ENCODE data around the gene ANKRD35. TPM values are rescaled to one million over a fixed set of nuclear protein-coding genes. Genes with fewer than 3 reads are reported as not detected.
A peak's percentile ranks its signal among the peaks of the same experiment; 100 is the strongest.

ANKRD35 gene
- polyA plus RNA-seq, 3 donors = 0.40 to 1.5 (median 1.3) TPM

- peaks cover 0 to 1% (median 0%) of the 10 kb centered on the region in 7 donors for H3K9me3 Mint-ChIP-seq
- peak overlapping the region; percentile 87 to 95 (median 93) for H3K27ac Mint-ChIP-seq
- Histone ChIP-seq H3K36me3 (replicated peaks in 1 of 2; ENCODE audit: control insufficient read depth in 1 of 2, insufficient read depth in 2 of 2, low read length in 2 of 2) (peaks cover 12 to 26% of the 10 kb centered on the region in 2 donors), H3K79me2 (ENCODE audit: insufficient read depth, low read length) (peaks cover 7% of the 10 kb centered on the region), H3K9ac (ENCODE audit: insufficient read depth, low read length, poor library complexity, severe bottlenecking) (peak overlapping the region; percentile 77), H3K4me2 (replicated peaks; ENCODE audit: extremely low read depth, low read length, poor library complexity, severe bottlenecking) (peak overlapping the region; percentile 97), H3K4me1 (ENCODE audit: control insufficient read depth in 1 of 2, insufficient read depth in 2 of 2, low read length in 2 of 2) (peaks cover 13 to 18% of the 10 kb centered on the region in 2 donors), H2AFZ (ENCODE audit: insufficient read depth, low read depth, low read length, poor library complexity, severe bottlenecking) (peak overlapping the region; percentile 95), H3K4me3 (replicated peaks in 1 of 3; ENCODE audit: low read depth in 2 of 3, low read length in 3 of 3) (peak overlapping the region; percentile 94 to 99 (median 99)), H3K27ac (ENCODE audit: low read depth in 1 of 2, low read length in 2 of 2) (peak overlapping the region; percentile 70 to 85), H4K20me1 (ENCODE audit: insufficient read depth, low read length) (no peaks in the 10 kb centered on the region), H3K27me3 (ENCODE audit: control insufficient read depth in 2 of 2, insufficient read depth in 2 of 2, low read length in 2 of 2) (no peaks in the 10 kb centered on the region), H3K9me3 (replicated peaks in 1 of 2; ENCODE audit: control insufficient read depth in 1 of 2, insufficient read depth in 1 of 2, low read length in 2 of 2) (no peaks in the 10 kb centered on the region)
- H3K36me3 Mint-ChIP-seq = peaks cover 23 to 27% of the 10 kb centered on the region in 2 donors
- TF ChIP-seq, protein P1, sequence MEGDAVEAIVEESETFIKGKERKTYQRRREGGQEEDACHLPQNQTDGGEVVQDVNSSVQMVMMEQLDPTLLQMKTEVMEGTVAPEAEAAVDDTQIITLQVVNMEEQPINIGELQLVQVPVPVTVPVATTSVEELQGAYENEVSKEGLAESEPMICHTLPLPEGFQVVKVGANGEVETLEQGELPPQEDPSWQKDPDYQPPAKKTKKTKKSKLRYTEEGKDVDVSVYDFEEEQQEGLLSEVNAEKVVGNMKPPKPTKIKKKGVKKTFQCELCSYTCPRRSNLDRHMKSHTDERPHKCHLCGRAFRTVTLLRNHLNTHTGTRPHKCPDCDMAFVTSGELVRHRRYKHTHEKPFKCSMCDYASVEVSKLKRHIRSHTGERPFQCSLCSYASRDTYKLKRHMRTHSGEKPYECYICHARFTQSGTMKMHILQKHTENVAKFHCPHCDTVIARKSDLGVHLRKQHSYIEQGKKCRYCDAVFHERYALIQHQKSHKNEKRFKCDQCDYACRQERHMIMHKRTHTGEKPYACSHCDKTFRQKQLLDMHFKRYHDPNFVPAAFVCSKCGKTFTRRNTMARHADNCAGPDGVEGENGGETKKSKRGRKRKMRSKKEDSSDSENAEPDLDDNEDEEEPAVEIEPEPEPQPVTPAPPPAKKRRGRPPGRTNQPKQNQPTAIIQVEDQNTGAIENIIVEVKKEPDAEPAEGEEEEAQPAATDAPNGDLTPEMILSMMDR (IDR thresholded peaks at IDR 0.05) = peak; percentile 9
- intact Hi-C loops (cut with micrococcal nuclease) = loop anchor here in 1 of 2 donors (5.0 to 10.0 kb wide), 2 partner anchors 58 to 105 kb away; partner anchors contain the start of genes ANKRD34A, PEX11B and POLR3GL
- WGBS (ENCODE audit: insufficient coverage) = 0% methylated on average over 23 of the region's 41 CpGs
- H3K27me3 Mint-ChIP-seq (ENCODE audit: low read depth in 3 of 3) = peaks cover 0 to 4% (median 2%) of the 10 kb centered on the region in 3 donors
- DNase-seq = peak; percentile 56 to 67 (median 65)
- peak overlapping the region; percentile 97 to 98 for H3K4me3 Mint-ChIP-seq
- H3K4me1 Mint-ChIP-seq = peaks cover 14% of the 10 kb centered on the region
These were observed 26.1 kb downstream of the ANKRD35 start for GRCh38 chr1:145859491-145860023.

DNA sequence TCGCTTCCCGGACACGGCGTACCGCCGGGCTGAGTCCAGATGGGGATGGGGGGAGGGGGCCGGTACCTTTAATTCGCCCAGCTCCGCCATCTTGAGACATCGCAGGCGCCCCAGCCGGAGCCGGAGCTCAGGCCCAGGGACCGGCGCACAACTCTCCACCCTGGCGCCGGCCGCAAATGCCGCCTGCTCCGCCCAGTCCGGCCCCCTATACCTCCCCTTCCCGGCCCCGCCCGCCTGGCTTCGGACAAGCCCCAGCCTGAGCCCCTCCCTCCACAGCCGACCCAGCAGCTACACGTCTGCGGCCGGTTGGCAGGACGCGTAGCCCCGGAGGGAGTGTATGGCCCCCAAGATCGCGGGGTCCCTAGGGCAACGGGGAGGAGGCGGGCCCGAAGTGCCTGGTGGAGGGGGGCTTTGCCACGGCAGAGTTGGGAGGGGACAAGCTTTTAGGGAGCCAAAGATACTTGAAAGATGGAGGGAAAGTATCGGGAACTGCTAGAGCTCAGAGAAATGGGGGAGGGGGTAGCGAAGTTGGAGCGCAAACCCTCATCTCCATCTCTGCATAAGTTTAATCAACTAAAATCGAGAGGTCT lies 26.7 kb downstream of the ANKRD35 start, which contains the start of gene PIAS3:
Gene PIAS3, minus strand, starts transcription at position 181 of the 590 bp plus-strand sequence. Its CDS starts 91 bp downstream, at position 90.
- Mint-ChIP-seq H3K27me3 (ENCODE audit: low read depth in 3 of 3) (peaks cover 0 to 4% (median 2%) of the 10 kb centered on the region in 3 donors), H3K4me3 (peak within 1 kb of the TSS; percentile 97 to 98), H3K36me3 (peaks cover 28 to 32% of the 10 kb centered on the region in 2 donors), H3K4me1 (peaks cover 14% of the 10 kb centered on the region), H3K9me3 (peaks cover 0 to 1% (median 0%) of the 10 kb centered on the region in 7 donors), H3K27ac (peak within 1 kb of the TSS; percentile 87 to 95 (median 93))
- Histone ChIP-seq H3K27me3 (ENCODE audit: control insufficient read depth in 2 of 2, insufficient read depth in 2 of 2, low read length in 2 of 2) (no peaks in the 10 kb centered on the region), H3K36me3 (replicated peaks in 1 of 2; ENCODE audit: control insufficient read depth in 1 of 2, insufficient read depth in 2 of 2, low read length in 2 of 2) (peaks cover 18 to 32% of the 10 kb centered on the region in 2 donors), H3K79me2 (ENCODE audit: insufficient read depth, low read length) (peaks cover 7% of the 10 kb centered on the region), H4K20me1 (ENCODE audit: insufficient read depth, low read length) (no peaks in the 10 kb centered on the region), H3K9me3 (replicated peaks in 1 of 2; ENCODE audit: control insufficient read depth in 1 of 2, insufficient read depth in 1 of 2, low read length in 2 of 2) (no peaks in the 10 kb centered on the region), H3K4me1 (ENCODE audit: control insufficient read depth in 1 of 2, insufficient read depth in 2 of 2, low read length in 2 of 2) (peaks cover 13 to 18% of the 10 kb centered on the region in 2 donors), H3K4me2 (replicated peaks; ENCODE audit: extremely low read depth, low read length, poor library complexity, severe bottlenecking) (peak within 1 kb of the TSS; percentile 97), H3K27ac (ENCODE audit: low read depth in 1 of 2, low read length in 2 of 2) (peak within 1 kb of the TSS; percentile 70 to 85), H2AFZ (ENCODE audit: insufficient read depth, low read depth, low read length, poor library complexity, severe bottlenecking) (peak within 1 kb of the TSS; percentile 95), H3K4me3 (replicated peaks in 1 of 3; ENCODE audit: low read depth in 2 of 3, low read length in 3 of 3) (peak within 1 kb of the TSS; percentile 94 to 99 (median 99)), H3K9ac (ENCODE audit: insufficient read depth, low read length, poor library complexity, severe bottlenecking) (peak within 1 kb of the TSS; percentile 77)
- under 1% methylated on average over 37 of the region's 42 CpGs for WGBS (ENCODE audit: insufficient coverage)
- peak; percentile 79 to 84 (median 80) for DNase-seq
- TF ChIP-seq, protein P1 (IDR thresholded peaks at IDR 0.05) = no peak
- intact Hi-C loops (cut with micrococcal nuclease) = loop anchor here in 1 of 2 donors (5.0 kb wide), 1 partner anchor 58 kb away; the partner anchor contains the start of gene PEX11B
